Body of pancreas (tissue), 4 donors: ENCODE results near the gene TSPO2.

Experiments
- CTCF ChIP-seq, 7 experiments: fragments of 450-650 bp in 4 of 7; fragments of 200-600 bp in 3 of 7; sonication (generic) in 3 of 7; IDR thresholded peaks; one replicate each; pipeline ENCODE4 v1.5.1; 2016 to 2019; ENCODE audit warnings: antibody characterized with exemption in 7 of 7
- POLR2A ChIP-seq, 3 donors: fragments of 450-650 bp; IDR thresholded peaks; one replicate each; pipeline ENCODE4 v1.6.1; 2016; ENCODE audit warnings: antibody characterized with exemption in 3 of 3, mild to moderate bottlenecking in 2 of 3

DNA sequence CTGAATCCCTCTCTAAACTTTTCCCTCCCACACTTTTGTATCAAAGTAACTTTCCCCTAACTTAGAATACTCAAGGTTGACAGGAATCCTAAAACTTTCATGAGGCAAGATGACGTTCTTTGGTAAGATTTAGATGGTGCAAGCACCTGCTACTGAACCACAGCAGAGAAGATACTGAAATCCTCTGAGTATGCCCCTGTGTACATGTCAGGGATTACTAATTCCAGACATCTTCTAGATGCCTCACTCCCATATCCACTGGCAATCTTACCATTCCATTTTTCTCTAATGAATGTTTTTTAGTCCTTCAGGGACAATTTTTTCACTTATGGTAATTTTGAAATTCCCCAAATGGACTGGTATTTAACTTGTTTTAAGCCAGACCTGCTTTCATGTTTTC, 19.8 kb downstream of the TSPO2 start:
- TF ChIP-seq CTCF (IDR thresholded peaks at IDR 0.05): no peak
- no peak for TF ChIP-seq POLR2A (IDR thresholded peaks at IDR 0.05)
